NCI-H187 (cell line): ENCODE results near the gene POLR2E.
A peak's percentile ranks its signal among the peaks of the same experiment; 100 is the strongest.
"Not testable (repeated sequence)": the region's sequence is repeated elsewhere in the genome, so short reads cannot be mapped to it uniquely, and the experiment has no call there.

Experiments
- DNase-seq, 2 experiments: peaks; one replicate each; lab custom pipeline; 2025; lab: John Stamatoyannopoulos, UW

The POLR2E gene

DNA sequence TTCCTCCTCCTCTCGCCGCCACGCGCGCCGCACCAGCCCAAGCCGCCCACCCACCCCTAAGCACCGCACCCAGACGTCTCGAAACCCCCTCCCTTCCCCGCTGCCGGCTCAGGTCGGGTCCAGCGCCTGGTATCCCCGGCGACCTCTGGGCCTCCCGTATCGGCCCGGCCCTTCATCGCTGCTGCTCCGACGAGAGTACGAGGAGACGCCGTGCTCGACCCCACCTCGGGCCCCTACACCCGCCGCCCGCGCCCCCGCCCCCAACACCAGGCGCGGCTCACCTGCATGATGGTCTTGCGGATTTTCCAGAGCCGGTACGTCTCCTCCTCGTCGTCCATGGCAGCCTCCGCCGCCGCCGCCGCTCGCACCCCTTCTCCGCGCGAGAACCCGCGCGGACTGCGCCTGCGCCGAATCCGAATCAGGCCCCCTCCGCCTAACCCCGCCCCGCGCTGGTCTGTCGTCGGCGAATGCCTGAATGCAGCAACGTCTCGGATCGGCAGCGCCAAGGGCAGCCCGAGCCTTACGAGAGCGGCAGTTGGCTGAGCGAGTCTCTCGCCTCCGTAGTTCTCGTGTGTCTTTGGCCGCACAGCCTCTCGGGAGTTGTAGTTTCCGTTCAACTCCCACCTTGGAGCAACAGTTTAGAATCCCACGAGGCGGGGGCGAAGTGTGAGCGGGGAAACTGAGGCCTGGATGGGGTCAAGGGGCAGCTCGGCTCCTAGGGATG lies at the start of gene POLR2E:
POLR2E (minus strand) TSS at position 398 of the 724 bp plus-strand sequence; CDS start at position 338, 60 bp downstream.
- DNase-seq, result peak; percentile 86 to 97

DNA sequence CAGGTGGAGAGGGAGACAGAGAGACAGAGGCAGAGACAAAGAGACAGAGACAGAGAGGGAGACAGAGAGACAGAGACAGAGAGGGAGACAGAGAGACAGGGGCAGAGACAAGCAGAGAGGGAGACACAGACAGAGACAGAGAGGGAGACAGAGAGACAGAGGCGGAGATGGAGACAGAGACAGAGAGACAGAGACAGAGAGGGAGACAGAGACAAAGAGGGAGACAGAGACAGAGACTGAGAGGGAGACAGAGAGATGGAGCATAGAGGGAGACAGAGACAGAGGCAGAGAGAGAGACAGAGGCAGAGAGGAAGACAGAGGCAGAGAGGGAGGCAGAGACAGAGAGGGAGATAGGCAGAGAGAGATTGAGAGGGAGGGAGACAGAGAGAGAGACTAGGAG lies 49.6 kb upstream of the POLR2E start:
- no peak for DNase-seq

DNA sequence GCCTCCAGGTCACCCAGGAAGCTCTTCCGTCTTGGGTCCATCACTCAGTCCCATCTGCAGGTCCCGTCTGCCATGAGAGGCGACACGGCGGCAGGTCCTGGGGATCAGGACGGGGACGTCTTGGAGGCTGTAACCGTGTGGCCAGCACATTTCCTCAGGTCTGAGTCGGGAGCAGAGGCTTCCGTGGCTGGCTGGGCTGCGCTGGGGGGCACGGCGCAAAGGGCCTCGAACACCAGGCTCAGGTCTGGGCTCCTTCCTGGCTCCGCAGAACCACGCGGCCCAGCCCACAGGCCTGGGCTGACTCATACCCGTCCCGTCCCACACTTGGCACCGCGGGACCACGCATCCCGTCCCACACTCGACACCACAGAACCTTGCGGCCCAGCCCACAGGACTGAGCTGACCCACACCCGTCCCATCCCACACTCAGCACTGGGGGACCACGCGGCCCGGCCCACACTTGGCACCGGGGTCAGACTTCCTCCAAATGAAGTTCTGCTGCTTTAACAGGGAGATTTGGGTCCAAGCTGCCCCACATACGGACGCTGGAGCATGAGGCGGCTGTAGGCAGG lies 48.7 kb upstream of the POLR2E start:
- DNase-seq, result no peak

DNA sequence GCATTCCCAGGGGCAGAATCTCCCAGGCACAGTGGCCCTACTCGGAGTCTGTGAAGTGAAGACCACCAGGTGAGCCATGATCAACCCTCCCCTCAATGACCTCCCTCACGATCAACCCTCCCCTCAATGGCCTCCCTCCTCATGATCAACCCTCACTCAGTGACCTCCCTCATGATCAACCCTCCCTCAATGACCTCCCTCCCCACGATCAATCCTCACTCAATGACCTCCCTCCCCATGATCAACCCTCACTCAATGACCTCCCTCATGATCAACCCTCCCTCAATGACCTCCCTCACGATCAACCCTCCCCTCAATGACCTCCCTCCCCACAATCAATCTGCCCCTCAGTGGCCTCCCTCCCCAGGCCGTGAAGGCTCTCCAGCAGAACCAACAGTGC lies 46.8 kb upstream of the POLR2E start:
- DNase-seq, result no peak

- no peak for DNase-seq
Measured at GRCh38 chr19:1140272-1141027, 45.3 kb upstream of the POLR2E start.

GRCh38 chr19:1139126-1139525 lies 44.0 kb upstream of the POLR2E start:
- DNase-seq, result no peak

GRCh38 chr19:1138121-1138520 lies 42.9 kb upstream of the POLR2E start:
- DNase-seq, result no peak

DNA sequence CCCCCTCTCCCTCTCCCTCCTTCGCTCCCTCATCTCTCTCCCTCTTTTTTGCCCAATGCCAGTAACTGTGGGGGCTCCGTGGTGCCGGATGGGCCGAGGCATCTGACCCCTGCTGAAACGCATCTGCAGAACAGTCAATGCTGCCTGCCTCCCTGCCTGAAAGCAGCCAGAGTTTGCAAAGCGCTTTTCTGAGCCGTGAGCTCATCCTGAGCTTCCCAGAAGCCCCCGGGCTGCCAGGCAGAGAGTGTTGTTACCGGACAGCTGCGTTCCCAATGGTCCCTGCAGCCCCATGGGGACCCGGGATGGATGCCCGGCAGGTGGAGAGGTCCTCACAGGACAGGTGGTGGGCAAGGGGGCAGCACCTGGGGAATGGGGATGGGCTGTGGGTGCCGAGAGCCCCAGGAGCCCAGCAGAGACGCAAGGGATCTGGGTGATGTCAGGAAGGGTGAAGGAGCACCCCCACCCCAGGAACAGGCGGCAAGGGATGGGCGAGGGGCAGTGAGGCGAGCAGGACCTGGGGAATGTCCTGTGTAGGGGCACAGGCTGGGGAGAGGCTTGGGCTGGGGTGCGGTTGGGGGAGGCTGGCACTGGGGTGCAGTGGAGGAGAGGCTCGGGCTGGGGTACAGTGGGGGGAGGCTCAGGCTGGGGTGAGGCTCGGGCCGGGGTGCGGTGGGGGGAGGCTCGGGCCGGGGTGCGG lies 41.6 kb upstream of the POLR2E start:
- DNase-seq, result no peak

DNA sequence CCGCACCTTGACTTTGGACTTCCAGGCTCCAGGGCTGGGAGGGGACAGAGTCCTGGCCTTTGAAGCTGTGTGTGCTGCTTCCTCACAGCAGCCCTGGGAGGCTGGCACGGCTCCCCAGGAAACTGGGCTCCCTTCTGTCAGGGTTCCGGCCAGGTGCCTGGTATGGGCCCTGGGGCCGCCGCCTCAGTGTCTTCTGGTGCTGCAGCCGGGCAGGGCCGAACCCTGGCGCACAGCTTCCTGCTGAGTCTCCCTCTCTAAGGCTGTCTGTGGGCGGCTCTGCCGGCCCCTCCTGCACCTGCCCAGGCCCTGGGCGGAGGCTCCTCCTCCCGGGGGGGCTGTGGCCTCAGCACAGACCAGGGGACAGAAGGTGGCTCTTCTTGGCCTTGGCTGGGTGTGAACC lies 41.0 kb upstream of the POLR2E start:
- DNase-seq, result no peak

DNA sequence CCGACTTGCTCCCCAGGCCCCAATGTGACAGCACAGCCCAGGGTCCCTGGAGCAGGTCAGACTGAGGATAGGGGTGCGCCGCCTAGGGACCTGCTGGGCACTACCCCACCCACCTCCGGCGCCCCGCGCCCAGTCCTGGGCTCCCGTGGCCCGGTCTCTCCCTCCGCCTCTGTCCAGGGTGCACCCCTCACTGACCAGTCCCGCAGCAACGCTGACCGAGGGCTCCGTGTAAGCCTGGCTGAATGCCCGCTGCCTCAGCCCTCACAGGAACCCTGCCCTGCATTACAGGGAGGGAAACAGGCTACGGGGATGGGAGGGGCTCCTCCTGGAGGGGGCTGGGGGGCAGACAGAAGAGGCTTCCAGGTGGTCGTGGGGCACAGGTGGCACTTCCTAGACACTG lies 40.3 kb upstream of the POLR2E start:
- no peak for DNase-seq

DNA sequence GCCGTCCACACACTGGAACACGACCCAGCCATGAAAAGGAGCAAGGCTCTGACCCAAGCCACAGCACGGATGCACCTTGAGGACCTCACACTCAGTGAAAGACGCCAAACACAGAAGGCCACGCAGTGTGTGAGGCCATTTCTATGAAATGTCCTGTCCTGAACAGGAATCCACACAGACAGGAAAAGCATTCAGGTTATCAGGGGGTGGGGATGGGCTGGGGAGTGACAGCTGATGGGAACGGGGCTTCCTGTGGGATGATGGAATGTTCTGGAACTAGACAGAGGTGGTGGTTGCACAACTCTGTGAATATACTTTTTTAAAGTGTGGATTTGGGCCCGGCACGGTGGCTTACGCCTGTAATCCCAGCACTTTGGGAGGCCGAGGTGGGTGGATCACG lies 39.3 kb upstream of the POLR2E start:
- no peak for DNase-seq

GRCh38 chr19:1133471-1133929 lies 38.3 kb upstream of the POLR2E start:
- DNase-seq, result no peak

GRCh38 chr19:1132552-1133383 lies 37.6 kb upstream of the POLR2E start:
- DNase-seq, result no peak

- DNase-seq, result no peak
Measured at GRCh38 chr19:1131718-1132551, 36.8 kb upstream of the POLR2E start.

DNA sequence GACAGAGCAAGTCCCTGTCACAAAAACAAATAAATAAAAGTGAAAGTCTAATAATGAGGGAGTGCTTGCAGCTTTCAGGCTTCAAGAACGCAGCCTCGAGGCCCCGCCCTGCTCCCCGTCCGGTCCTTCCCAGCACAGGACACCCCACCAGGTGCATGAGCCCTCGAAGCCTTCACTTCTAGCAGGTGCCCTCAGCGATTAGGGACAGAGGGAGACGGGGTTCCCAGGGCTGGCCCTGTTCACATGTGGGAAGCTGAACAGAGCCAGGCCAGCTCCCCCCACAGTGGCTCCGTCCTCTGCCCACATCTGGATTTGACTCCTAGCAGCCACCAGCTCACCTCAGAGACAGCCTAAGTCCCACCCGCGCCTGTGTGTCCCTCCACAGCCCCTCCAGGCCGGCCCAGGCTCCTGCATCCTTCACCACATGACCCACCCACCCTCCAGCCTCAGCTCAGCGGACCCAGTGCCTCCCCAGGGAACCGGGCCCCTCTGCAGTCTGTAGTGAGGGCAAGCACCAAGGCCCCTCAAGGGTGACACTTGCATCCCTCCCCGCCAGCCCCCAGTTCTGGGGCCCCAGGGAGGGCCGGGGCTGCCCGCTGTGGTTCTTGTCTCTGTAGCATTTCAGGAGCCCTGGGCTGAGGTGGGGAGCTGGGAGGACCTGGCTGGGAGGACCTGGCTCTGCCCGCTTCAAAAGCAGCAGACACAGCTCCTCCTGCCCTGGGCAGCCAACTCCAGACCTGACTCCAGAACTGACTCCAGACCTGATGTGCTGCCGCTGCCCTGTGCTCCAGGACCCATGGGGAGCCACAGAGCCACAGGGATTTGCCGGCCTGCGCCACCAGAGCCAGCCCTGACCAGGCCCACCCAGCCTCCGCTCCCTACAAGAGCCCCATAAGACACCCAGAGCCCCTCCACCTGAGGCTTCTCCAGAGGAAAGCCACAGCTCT lies 35.9 kb upstream of the POLR2E start:
- DNase-seq, result no peak

GRCh38 chr19:1129535-1129934 lies 34.4 kb upstream of the POLR2E start:
- DNase-seq, result no peak

DNA sequence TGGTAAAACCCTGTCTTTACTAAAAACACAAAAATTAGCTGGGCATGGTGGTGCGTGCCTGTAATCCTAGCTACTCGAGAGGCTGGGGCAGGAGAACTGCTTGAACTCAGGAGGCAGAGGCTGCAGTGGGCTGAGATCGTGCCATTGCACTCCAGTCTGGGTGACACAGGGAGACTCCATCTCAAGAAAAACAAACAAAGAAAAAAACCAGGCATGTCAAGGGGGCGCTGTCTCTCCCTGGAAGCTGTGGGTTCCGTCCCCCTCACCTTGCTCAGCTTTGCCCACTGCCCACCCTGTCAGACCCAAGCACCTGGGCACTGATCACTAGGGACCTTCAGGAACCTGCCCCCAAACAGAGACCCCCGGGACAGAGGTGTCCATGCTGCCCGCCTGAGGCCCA lies 33.9 kb upstream of the POLR2E start:
- not testable (repeated sequence) for DNase-seq

GRCh38 chr19:1128106-1128505 lies 32.9 kb upstream of the POLR2E start:
- no peak for DNase-seq

GRCh38 chr19:1126984-1127760 lies 32.0 kb upstream of the POLR2E start:
- no peak for DNase-seq
